Measurements from ENCODE around the gene SRRD.
A peak's percentile ranks its signal among the peaks of the same experiment; 100 is the strongest.

SRRD gene

DNA sequence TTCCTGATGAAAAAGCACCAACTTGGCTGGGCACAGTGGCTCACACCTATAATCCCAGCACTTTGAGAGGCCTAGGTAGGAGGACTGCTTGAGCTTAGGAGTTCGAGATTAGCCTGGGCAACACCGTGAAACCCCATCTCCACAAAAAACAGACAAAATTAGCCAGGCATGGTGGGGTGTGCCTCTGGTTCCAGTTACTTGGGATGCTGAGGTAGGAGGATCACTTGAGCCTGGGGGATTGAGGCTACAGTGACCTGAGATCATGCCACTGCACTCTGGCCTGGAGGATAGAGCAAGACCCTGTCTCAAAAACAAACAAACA is 3.1 kb upstream of the SRRD start:
- no peak for DNase-seq (ENCODE audit: low read depth, low spot score)
- peak overlapping the region; percentile 76 for H3K27ac ChIP-seq

- peak overlapping the region; percentile 76 for H3K27ac ChIP-seq
- no peak for DNase-seq (ENCODE audit: low read depth, low spot score)
Measured at GRCh38 chr22:26481112-26481693, 2.5 kb upstream of the SRRD start.

DNA sequence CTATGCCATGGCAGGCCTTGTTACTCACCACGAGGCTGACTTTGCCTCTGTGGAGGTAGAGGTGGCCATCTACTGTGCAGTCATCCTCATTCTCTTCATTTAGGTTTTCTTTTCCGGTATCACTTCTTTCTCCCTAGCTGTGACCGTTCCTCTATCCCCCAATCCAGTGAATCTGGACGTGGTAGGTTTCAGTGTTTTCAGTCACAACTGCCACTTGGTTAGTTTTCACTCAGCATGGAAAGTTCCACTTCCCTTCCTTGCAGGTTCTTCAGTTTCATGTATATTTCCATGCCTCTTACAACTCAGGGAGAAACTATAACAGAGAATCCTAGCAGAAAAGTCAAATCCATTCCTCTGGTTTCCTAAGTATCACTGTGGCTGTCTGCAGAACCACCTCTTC is 2.0 kb upstream of the SRRD start:
- peak overlapping the region; percentile 76 for H3K27ac ChIP-seq
- DNase-seq (ENCODE audit: low read depth, low spot score), result no peak

GRCh38 chr22:26482161-26482560 is 1.5 kb upstream of the SRRD start:
- peak overlapping the region; percentile 76 for H3K27ac ChIP-seq
- DNase-seq (ENCODE audit: low read depth, low spot score), result no peak

GRCh38 chr22:26483043-26483438 is 636 bp upstream of the SRRD start:
- no peak for DNase-seq (ENCODE audit: low read depth, low spot score)
- peak overlapping the region; percentile 76 for H3K27ac ChIP-seq

- no peak for DNase-seq (ENCODE audit: low read depth, low spot score)
- H3K27ac ChIP-seq, result peak overlapping the region; percentile 76
Measured at GRCh38 chr22:26484360-26484706, 656 bp downstream of the SRRD start.

GRCh38 chr22:26485013-26485412 is 1.3 kb downstream of the SRRD start:
- peak overlapping the region; percentile 13 for H3K27ac ChIP-seq
- no peak for DNase-seq (ENCODE audit: low read depth, low spot score)

GRCh38 chr22:26485806-26486390 is 2.2 kb downstream of the SRRD start:
- DNase-seq (ENCODE audit: low read depth, low spot score), result no peak
- no peak overlapping the region for H3K27ac ChIP-seq

- DNase-seq (ENCODE audit: low read depth, low spot score), result no peak
- no peak overlapping the region for H3K27ac ChIP-seq
Measured at GRCh38 chr22:26486394-26486793, 2.7 kb downstream of the SRRD start.

DNA sequence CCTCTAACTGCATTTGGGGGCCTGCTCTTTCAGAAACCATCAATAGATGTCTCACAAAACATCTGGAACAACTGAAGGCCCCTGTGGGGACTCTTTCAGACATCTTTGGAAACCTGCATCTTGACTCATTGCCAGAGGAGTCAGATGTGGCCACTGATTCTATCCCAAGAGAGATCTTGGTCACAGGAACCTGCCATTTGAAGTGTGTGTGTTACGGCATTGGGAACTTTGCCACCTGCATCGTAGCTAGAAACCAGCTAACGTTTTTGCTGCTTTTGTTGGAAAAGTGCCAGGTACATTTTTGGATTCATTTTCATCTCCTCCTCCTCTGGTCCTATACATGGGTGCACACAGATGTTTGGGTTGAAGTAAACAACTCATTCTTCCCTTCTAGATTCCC is 4.3 kb downstream of the SRRD start:
- no peak for DNase-seq (ENCODE audit: low read depth, low spot score)
- H3K27ac ChIP-seq, result no peak overlapping the region

GRCh38 chr22:26489447-26490036 is 5.9 kb downstream of the SRRD start:
- DNase-seq (ENCODE audit: low read depth, low spot score), result no peak
- H3K27ac ChIP-seq, result no peak overlapping the region

- H3K27ac ChIP-seq, result peak overlapping the region; percentile 53
- DNase-seq (ENCODE audit: low read depth, low spot score), result no peak
Measured at GRCh38 chr22:26492220-26492619, 8.5 kb downstream of the SRRD start.

- DNase-seq (ENCODE audit: low read depth, low spot score), result no peak
Measured at GRCh38 chr22:26494506-26494905, 10.8 kb downstream of the SRRD start.

GRCh38 chr22:26496456-26496855 is 12.8 kb downstream of the SRRD start:
- no peak overlapping the region for H3K27ac ChIP-seq
- DNase-seq (ENCODE audit: low read depth, low spot score), result no peak

More at GRCh38 chr22:26494506-26494905, 10.8 kb downstream of the SRRD start:
- H3K27ac ChIP-seq, result no peak overlapping the region

DNA sequence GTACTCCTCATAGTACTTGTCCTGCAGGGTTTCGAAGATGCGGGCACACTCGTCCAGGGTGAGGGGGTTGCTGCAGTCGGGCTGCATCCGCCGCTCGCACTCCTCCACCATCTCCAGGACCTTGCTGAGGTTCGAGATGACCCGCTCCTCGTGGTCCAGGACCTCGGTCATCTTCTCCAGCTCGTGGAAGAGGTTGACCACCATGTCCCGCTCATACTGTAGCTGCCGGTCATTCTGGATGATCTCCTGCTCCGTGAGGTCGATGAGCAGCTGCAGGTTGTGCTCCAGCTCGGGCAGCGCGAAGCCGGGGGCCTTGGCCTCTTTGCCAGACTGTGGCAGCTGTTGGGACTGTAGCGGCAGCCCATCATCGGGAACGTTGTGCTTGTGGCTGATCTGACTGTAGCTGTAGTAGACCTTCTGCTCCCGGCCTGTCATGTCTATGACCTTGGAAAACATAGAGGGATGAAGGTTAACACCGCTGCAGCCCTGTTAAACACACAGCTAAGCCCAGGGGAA is 15.6 kb downstream of the SRRD start:
- no peak overlapping the region for H3K27ac ChIP-seq
- no peak for DNase-seq (ENCODE audit: low read depth, low spot score)

DNA sequence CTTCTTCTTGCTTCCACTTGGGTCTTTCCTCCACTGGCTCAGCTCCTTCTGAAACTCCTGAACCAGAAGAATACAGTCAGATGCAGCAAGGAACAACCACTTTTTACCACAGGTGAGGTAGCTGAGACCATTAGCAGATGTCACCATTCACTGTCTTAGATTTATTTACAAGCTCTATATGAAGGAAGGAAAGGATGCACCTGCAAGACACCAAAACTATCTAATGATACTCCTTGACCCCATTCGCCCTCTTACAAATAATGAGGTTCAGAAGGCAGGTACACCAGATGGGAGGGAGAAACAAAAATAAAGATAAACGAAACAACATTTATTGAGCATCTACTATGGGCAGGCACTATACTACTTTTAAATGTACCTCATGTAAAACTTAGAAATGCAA is 18.3 kb downstream of the SRRD start:
- DNase-seq (ENCODE audit: low read depth, low spot score), result no peak
- no peak overlapping the region for H3K27ac ChIP-seq

GRCh38 chr22:26502688-26503561 is 19.2 kb downstream of the SRRD start:
- DNase-seq (ENCODE audit: low read depth, low spot score), result no peak
- no peak overlapping the region for H3K27ac ChIP-seq

GRCh38 chr22:26503758-26504157 is 20.1 kb downstream of the SRRD start:
- no peak overlapping the region for H3K27ac ChIP-seq
- no peak for DNase-seq (ENCODE audit: low read depth, low spot score)

DNA sequence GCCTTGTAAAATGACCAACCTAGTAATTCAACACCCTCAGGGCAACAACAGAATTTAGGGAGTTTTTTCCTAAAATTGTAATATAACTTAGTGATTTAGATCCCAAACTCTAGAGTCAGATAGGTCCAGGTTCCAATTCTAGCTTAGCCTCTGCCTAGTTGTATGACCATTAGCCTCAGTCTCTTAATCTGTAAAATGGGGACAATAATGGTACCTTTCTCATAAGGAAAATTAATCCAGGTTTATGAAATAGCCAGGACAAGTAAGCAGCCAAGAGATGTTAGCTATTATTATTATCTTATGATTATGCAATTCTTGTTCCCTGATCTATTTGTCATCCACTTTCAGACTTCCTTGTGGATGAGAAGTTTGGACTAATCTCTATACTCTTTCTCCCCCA is 24.5 kb downstream of the SRRD start:
- no peak for DNase-seq (ENCODE audit: low read depth, low spot score)
- no peak overlapping the region for H3K27ac ChIP-seq

DNA sequence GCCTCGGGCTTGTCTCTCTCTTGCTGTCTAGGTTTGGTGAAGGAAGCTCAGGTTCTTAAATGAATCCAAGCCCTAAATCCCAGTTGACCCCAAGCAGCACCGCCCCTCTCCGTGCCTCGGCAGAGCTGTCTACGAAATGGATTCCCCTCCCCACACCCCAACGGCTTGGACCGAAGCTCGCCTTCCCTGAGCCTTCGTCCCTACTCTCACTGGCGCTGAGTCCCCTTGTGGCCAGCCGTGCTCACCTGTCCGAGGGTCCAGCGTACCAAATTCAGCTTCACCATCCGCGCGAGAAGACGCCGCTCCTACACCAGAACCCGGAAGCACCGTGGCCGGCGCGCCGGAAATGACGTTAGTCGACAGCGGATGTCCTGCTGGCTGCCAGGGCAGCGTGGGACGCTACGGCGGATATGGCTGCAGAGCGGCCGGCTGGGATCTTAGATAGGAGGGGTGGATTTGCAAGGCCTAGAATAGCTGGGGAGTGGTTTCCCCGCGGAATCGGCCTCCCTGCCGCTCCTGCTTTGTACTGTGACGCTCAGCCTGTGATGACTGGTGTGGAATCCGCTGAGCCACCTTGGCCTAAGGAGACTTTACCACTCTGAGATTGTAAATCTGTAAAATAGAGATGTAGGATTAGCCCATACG is 28.6 kb downstream of the SRRD start, which contains the start of gene TFIP11:
TSS of gene TFIP11 (minus strand) at position 325 of the 645 bp plus-strand sequence. CDS start 2,201 bp downstream, outside the sequence.
- H3K27ac ChIP-seq, result peak within 1 kb of the TSS; percentile 47
- DNase-seq (ENCODE audit: low read depth, low spot score), result peak; percentile 55

Data from epithelial cell of prostate (primary cell).